CD8-positive, alpha-beta memory T cell (primary cell): ENCODE results near the gene DUT. TPM values are rescaled to one million over a fixed set of nuclear protein-coding genes. Genes with fewer than 3 reads are reported as not detected.

ENCODE experiments used
- CTCF ChIA-PET: fragments of 350-600 bp; sonication (Branson Sonifier 250); formaldehyde crosslinking; loops from one replicate; lab custom pipeline; 2021; ENCODE audit warnings: antibody characterized with exemption; lab: Charles Lee
- POLR2A ChIA-PET: fragments of 350-600 bp; sonication (Branson Sonifier 250); formaldehyde crosslinking; loops from one replicate; lab custom pipeline; 2021; ENCODE audit warnings: antibody characterized with exemption; lab: Charles Lee
- DNase-seq, 5 donors: peaks; one replicate each; pipeline versions ENCODE4 v3.0.0 to v3.0.0-alpha.2; 2020 to 2022; ENCODE audit warnings: mixed read lengths in 1 of 5
- H3K27ac ChIP-seq: one replicate; pipeline ENCODE4 v1.7.0; 2013; ENCODE audit warnings: low read depth, mild to moderate bottlenecking, low read length, moderate library complexity
- H3K27me3 ChIP-seq: 2 replicates; pipeline ENCODE4 v1.7.0; 2013; ENCODE audit warnings: low read length, mild to moderate bottlenecking; ENCODE audit not compliant: insufficient read depth, poor library complexity, severe bottlenecking
- H3K36me3 ChIP-seq: 2 replicates; pipeline ENCODE4 v1.7.0; 2013; ENCODE audit warnings: mild to moderate bottlenecking, low read length, moderate library complexity; ENCODE audit not compliant: insufficient read depth
- H3K4me1 ChIP-seq: 2 replicates; pipeline ENCODE4 v1.7.0; 2013; ENCODE audit warnings: mild to moderate bottlenecking, low read length, moderate library complexity; ENCODE audit not compliant: insufficient read depth
- H3K4me3 ChIP-seq: 2 replicates; pipeline ENCODE4 v1.7.0; 2013; ENCODE audit warnings: mild to moderate bottlenecking, low read length
- H3K9me3 ChIP-seq: 2 replicates; pipeline ENCODE4 v1.7.0; 2013; ENCODE audit warnings: mild to moderate bottlenecking, low read length
- H3K27ac Mint-ChIP-seq, 8 donors: one replicate each; pipeline ENCODE4 v1.8.0; 2020 to 2021; ENCODE audit warnings: mixed read lengths in 8 of 8, mild to moderate bottlenecking in 6 of 8, inconsistent platforms in 3 of 8, moderate library complexity in 3 of 8
- H3K27me3 Mint-ChIP-seq, 2 donors: one replicate each; pipeline ENCODE4 v1.8.0; 2020 to 2021; ENCODE audit warnings: mixed read lengths in 2 of 2, mild to moderate bottlenecking in 1 of 2, moderate library complexity in 1 of 2
- H3K36me3 Mint-ChIP-seq, 3 donors: one replicate each; pipeline ENCODE4 v1.8.0; 2020 to 2021; ENCODE audit warnings: mixed read lengths in 3 of 3, inconsistent platforms in 1 of 3, mild to moderate bottlenecking in 1 of 3
- H3K4me1 Mint-ChIP-seq, 3 donors: one replicate each; pipeline ENCODE4 v1.8.0; 2020 to 2021; ENCODE audit warnings: mixed read lengths in 3 of 3, inconsistent platforms in 1 of 3, mild to moderate bottlenecking in 1 of 3
- H3K4me3 Mint-ChIP-seq, 7 donors: one replicate each; pipeline ENCODE4 v1.8.0; 2020 to 2021; ENCODE audit warnings: mixed read lengths in 7 of 7, mild to moderate bottlenecking in 6 of 7, moderate library complexity in 4 of 7, inconsistent platforms in 2 of 7
- H3K9me3 Mint-ChIP-seq, 5 donors: one replicate each; pipeline ENCODE4 v1.8.0; 2020 to 2022; ENCODE audit warnings: mixed read lengths in 5 of 5, mild to moderate bottlenecking in 3 of 5, moderate library complexity in 2 of 5, inconsistent platforms in 1 of 5
- polyA plus RNA-seq: library from polyadenylated mRNA; unstranded; fragments of 300-500 nt; fragmentation: Illumina TruSeq; gene quantifications from one replicate; pipeline ENCODE4 v1.2.3, GENCODE V29; 2021
- total RNA-seq, 2 experiments: library from RNA; stranded (reverse); gene quantifications; one replicate each; pipeline ENCODE4 v1.2.3, GENCODE V29; 2021

Gene DUT
- total and polyA plus RNA-seq, 3 experiments from 2014 or later = 136 to 413 (median 397) TPM

DNA sequence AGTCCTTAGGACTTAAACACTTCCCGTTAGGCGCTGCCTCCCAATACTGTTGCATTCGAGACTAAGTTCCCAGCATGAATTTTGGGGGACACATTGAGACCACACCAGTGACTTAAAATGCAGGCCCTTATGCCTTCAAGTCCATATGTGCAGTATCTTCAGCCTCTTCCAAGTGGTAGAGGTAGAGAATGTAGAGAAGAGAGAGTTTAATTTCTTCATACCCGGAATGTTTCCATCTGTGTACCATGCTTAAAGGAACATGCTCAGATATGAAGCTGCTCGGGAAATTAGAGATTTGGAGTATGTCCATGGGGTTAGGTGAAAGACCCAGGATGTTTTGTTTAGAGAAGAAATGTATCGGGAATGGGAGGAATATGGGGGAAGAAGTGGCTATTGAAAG, 12.6 kb downstream of the DUT start:
- H3K36me3 Mint-ChIP-seq = peaks cover 0 to 34% (median 6%) of the 10 kb centered on the region in 3 donors
- no peaks in the 10 kb centered on the region for H3K27me3 Mint-ChIP-seq
- H3K4me1 Mint-ChIP-seq = no peaks in the 10 kb centered on the region
- ChIA-PET CTCF (no interaction called here), POLR2A (no interaction called here)
- Histone ChIP-seq H3K4me1 (no peaks in the 10 kb centered on the region), H3K27ac (no peak overlapping the region), H3K27me3 (no peaks in the 10 kb centered on the region), H3K4me3 (no peak overlapping the region), H3K36me3 (no peaks in the 10 kb centered on the region), H3K9me3 (no peaks in the 10 kb centered on the region)
- DNase-seq = no peak
- peak overlapping the region in 1 of 8 donors; percentile 23 for H3K27ac Mint-ChIP-seq
- H3K4me3 Mint-ChIP-seq = no peak overlapping the region
- no peaks in the 10 kb centered on the region for H3K9me3 Mint-ChIP-seq

DNA sequence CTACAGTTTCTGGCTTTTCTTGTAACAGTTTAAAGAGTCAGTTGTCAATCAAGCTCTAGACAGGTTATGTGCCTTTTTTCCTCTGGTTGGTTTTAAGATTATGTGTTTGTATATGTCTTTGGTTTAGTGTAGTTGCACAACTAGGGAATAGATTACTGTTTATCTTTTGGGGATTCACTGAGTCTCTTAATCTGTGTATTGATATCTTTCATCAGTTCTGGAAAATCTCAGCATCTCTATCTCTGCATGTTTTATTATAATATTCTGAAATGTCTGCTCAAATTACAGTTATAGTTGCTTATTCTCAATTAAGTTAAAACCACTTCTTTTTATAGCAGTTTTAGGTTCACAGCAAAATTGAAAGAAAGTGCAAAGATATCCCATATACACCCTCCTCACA, 14.3 kb downstream of the DUT start:
- Histone ChIP-seq H3K9me3 (no peaks in the 10 kb centered on the region), H3K4me3 (no peak overlapping the region), H3K36me3 (no peaks in the 10 kb centered on the region), H3K4me1 (no peaks in the 10 kb centered on the region), H3K27ac (no peak overlapping the region), H3K27me3 (no peaks in the 10 kb centered on the region)
- no peak overlapping the region for H3K4me3 Mint-ChIP-seq
- CTCF ChIA-PET = no interaction called here
- peaks cover 0 to 25% (median 6%) of the 10 kb centered on the region in 3 donors for H3K36me3 Mint-ChIP-seq
- DNase-seq = no peak
- POLR2A ChIA-PET = no interaction called here
- H3K27ac Mint-ChIP-seq = peak overlapping the region in 3 of 8 donors; percentile 2 to 51 (median 21)
- no peaks in the 10 kb centered on the region for H3K27me3 Mint-ChIP-seq
- H3K4me1 Mint-ChIP-seq = no peaks in the 10 kb centered on the region
- no peaks in the 10 kb centered on the region for H3K9me3 Mint-ChIP-seq

DNA sequence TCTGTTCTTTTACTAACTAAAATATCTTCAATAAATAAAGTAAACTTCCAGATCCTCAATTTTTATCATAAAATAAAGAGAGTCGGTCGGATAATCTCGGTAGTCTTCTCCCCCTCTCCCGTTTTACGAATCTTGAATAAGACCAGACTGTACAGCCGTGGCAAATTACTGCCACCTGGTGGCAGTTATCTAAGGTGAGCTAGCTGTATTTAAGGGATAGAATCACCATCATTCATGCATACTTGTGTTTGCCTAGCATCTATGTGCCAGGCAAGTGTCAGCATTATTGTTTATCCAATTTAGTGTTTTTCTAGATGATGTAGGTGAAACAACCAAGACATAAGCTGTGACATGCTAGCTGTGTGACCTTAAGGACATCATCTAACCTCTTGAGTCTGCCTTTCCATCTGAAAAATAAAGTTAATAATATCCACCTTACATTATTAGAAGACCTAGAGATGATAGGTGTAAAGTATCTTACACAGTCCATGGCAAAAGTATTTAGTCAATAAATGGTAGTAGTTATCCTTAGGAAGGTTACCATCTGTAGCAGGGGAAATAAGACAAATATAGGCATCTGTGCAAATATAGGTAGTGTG, 21.3 kb downstream of the DUT start:
- POLR2A ChIA-PET = no interaction called here

DNA sequence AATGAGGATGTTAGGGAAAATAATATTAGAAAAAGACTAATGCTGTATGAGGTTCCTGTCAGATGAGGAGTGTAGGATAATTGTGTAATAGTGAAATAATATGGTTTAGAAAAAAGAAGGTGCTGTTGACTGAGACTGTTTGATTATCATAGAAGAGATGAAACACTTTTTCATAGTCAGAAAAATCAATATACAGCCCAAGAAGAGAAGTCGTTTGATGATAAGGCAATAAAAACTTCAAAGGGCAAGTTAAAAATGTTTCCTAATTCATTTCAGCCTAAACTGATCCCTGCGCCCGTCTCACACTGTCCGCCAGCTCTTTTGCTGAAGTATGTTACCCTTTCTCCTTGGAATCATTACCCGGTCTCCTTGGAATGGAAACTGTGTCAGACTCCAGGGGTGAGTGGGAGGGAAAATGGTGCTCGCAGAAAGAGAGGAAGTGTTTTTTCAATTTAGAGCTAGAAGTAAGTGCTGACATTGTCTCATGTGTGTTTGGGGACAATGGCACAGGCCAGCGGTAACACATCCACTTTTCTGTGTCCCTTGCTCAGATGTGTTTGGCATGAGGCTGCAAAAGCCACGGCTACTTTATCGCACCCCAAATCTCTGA, 23.6 kb downstream of the DUT start:
- no peak overlapping the region for H3K27ac ChIP-seq
- no peak for DNase-seq
- ChIA-PET CTCF (interaction anchor here (1.1 kb wide), 1 partner anchor 18 kb away, joined by 3 read pairs; no protein-coding TSS in a partner anchor), POLR2A (no interaction called here)
- H3K27me3 ChIP-seq = no peaks in the 10 kb centered on the region
- H3K9me3 ChIP-seq = no peaks in the 10 kb centered on the region
- no peak overlapping the region for H3K4me3 ChIP-seq
- peak overlapping the region in 1 of 8 donors; percentile 30 for H3K27ac Mint-ChIP-seq
- no peaks in the 10 kb centered on the region for H3K36me3 ChIP-seq
- peaks cover 6 to 14% (median 14%) of the 10 kb centered on the region in 3 donors for H3K4me1 Mint-ChIP-seq
- no peaks in the 10 kb centered on the region for H3K36me3 Mint-ChIP-seq
- no peak overlapping the region for H3K4me3 Mint-ChIP-seq
- no peaks in the 10 kb centered on the region for H3K4me1 ChIP-seq
- H3K27me3 Mint-ChIP-seq = peaks cover 1 to 9% of the 10 kb centered on the region in 2 donors
- no peaks in the 10 kb centered on the region for H3K9me3 Mint-ChIP-seq

More for the DNA sequence above, 21.3 kb downstream of the DUT start:
- no peaks in the 10 kb centered on the region for H3K27me3 ChIP-seq
- no peaks in the 10 kb centered on the region for H3K9me3 ChIP-seq
- Mint-ChIP-seq H3K9me3 (no peaks in the 10 kb centered on the region), H3K4me1 (peaks cover 2 to 5% (median 3%) of the 10 kb centered on the region in 3 donors), H3K27me3 (peaks cover 0 to 9% of the 10 kb centered on the region in 2 donors), H3K27ac (no peak overlapping the region), H3K4me3 (peak overlapping the region in 2 of 7 donors; percentile 41 to 44), H3K36me3 (no peaks in the 10 kb centered on the region)
- no peaks in the 10 kb centered on the region for H3K36me3 ChIP-seq
- no peaks in the 10 kb centered on the region for H3K4me1 ChIP-seq
- no peak overlapping the region for H3K4me3 ChIP-seq
- peak in 4 of 5 donors; percentile 15 to 70 (median 44) for DNase-seq
- CTCF ChIA-PET = interaction anchor here (0.7 to 2.3 kb wide), 8 partner anchors 9 to 1156 kb away, joined by 3 to 15 read pairs (median 6); no protein-coding TSS in a partner anchor
- no peak overlapping the region for H3K27ac ChIP-seq

DNA sequence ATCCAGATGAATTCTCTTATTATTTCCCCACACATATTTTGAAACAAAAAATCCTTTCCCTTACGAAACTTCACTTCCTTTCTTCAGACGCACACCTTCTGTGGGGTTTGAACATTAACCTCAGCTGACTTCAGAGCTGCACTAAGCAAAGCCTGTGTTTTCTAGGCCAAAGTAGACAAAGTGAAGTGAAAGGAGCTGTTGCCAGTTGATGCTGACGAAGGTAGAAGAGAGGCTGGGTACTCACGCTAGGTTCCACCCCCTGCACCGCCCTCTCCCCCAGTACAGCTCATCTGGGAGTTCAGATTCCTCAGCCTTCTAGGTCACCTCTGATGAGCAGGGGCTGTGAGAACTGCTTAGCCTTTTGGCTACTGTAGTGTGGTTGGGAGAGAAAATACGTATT, 24.1 kb downstream of the DUT start:
- ChIA-PET CTCF (no interaction called here), POLR2A (no interaction called here)
- peaks cover 6 to 14% (median 14%) of the 10 kb centered on the region in 3 donors for H3K4me1 Mint-ChIP-seq
- H3K9me3 Mint-ChIP-seq = no peaks in the 10 kb centered on the region
- H3K27ac Mint-ChIP-seq = no peak overlapping the region
- H3K4me1 ChIP-seq = no peaks in the 10 kb centered on the region
- H3K27ac ChIP-seq = no peak overlapping the region
- no peaks in the 10 kb centered on the region for H3K9me3 ChIP-seq
- no peak overlapping the region for H3K4me3 Mint-ChIP-seq
- no peaks in the 10 kb centered on the region for H3K27me3 ChIP-seq
- H3K36me3 Mint-ChIP-seq = no peaks in the 10 kb centered on the region
- H3K36me3 ChIP-seq = no peaks in the 10 kb centered on the region
- peaks cover 1 to 9% of the 10 kb centered on the region in 2 donors for H3K27me3 Mint-ChIP-seq
- DNase-seq = no peak
- no peak overlapping the region for H3K4me3 ChIP-seq

DNA sequence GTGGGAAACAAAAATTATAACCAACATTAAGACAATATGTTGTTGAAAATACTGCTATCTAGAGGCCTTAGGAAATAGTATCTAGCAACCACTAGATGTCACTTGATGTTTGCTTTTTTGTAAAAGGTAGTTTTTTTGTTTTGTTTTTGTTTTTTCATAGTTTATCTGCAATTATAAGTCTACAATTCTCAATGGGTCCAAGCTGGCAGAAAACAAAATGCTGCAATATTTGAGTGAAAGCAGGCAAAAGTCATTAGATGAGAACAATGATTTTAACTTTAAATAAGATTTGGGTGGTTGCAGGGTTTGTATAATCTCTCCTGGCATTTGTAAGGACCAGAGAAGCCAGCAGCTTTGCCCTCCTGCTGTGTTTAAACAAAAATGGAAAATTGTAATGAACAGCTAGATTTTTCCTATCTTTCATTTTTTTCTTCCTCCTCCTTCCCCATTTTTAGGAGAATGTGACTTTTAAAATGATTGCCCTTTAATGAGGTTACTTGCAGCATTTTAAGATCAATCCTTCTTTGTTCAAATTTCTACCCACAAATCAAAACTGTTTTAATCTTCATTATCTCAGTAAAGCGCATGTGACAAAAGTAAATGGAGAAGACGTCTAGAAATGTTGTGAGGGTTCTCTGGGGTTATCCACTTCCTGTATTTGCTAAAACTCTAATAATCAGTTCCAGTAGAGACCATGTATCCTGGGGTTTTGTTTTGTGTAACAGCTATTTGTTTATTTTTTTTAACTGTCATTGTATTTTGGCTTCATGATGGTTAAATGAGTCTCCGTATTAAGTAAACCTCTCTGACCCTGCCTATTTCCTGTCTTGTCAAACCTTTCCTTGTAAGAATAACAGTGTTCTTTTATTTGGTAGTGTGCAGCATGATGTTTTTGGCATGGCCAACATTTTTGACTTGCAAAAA, 27.3 kb downstream of the DUT start:
- H3K27ac Mint-ChIP-seq = peak overlapping the region in 3 of 8 donors; percentile 14 to 48 (median 33)
- H3K36me3 ChIP-seq = no peaks in the 10 kb centered on the region
- H3K9me3 ChIP-seq = no peaks in the 10 kb centered on the region
- no peaks in the 10 kb centered on the region for H3K36me3 Mint-ChIP-seq
- no peaks in the 10 kb centered on the region for H3K27me3 ChIP-seq
- peak overlapping the region in 1 of 7 donors; percentile 21 for H3K4me3 Mint-ChIP-seq
- H3K27ac ChIP-seq = no peak overlapping the region
- no peaks in the 10 kb centered on the region for H3K9me3 Mint-ChIP-seq
- ChIA-PET CTCF (interaction anchor here (1.3 kb wide), 1 partner anchor 74 kb away, joined by 3 read pairs; no protein-coding TSS in a partner anchor), POLR2A (no interaction called here)
- H3K4me1 ChIP-seq = no peaks in the 10 kb centered on the region
- H3K4me1 Mint-ChIP-seq = peaks cover 4 to 11% (median 9%) of the 10 kb centered on the region in 3 donors
- no peak for DNase-seq
- H3K27me3 Mint-ChIP-seq = peaks cover 0 to 1% of the 10 kb centered on the region in 2 donors
- no peak overlapping the region for H3K4me3 ChIP-seq

DNA sequence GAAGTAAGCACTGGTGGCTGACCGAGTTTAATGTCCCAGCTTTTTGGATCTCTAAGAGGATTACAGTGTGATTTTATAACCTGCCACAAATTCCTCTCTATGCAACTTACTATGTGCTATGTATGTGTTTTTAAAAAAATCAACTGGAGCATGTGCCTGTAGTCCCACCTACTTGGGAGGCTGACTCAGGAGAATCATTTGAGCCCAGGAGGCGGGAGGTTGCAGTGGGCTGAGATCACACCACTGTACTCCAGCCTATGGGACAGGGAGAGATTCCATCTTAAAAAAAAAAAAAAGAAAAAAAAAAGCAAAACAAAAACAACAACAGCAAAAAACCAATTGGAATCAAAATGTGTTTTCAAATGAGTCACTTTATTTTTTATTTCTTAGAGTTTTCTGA, 29.6 kb downstream of the DUT start:
- no peaks in the 10 kb centered on the region for H3K36me3 Mint-ChIP-seq
- Histone ChIP-seq H3K4me3 (no peak overlapping the region), H3K27me3 (no peaks in the 10 kb centered on the region), H3K27ac (no peak overlapping the region), H3K4me1 (no peaks in the 10 kb centered on the region), H3K9me3 (no peaks in the 10 kb centered on the region), H3K36me3 (no peaks in the 10 kb centered on the region)
- ChIA-PET CTCF (interaction anchor here (1.9 kb wide), 1 partner anchor 8 kb away, joined by 9 read pairs; no protein-coding TSS in a partner anchor), POLR2A (no interaction called here)
- peaks cover 4 to 11% (median 9%) of the 10 kb centered on the region in 3 donors for H3K4me1 Mint-ChIP-seq
- H3K27me3 Mint-ChIP-seq = peaks cover 0 to 1% of the 10 kb centered on the region in 2 donors
- H3K9me3 Mint-ChIP-seq = no peaks in the 10 kb centered on the region
- H3K27ac Mint-ChIP-seq = no peak overlapping the region
- no peak overlapping the region for H3K4me3 Mint-ChIP-seq
- no peak for DNase-seq
